ENCODE measurements around the gene PCARE. TPM values are rescaled to one million over a fixed set of nuclear protein-coding genes. Genes with fewer than 3 reads are reported as not detected.

Gene PCARE
- total and polyA plus RNA-seq, 3 experiments from 2014 or later: not detected

GRCh38 chr2:29040552-29040951, 33.8 kb downstream of the PCARE start:
- Mint-ChIP-seq H3K36me3 (peaks cover 0 to 31% (median 5%) of the 10 kb centered on the region in 3 donors), H3K27ac (peak overlapping the region in 1 of 8 donors; percentile 75), H3K4me3 (no peak overlapping the region), H3K4me1 (peaks cover 4 to 10% (median 7%) of the 10 kb centered on the region in 3 donors), H3K27me3 (no peaks in the 10 kb centered on the region), H3K9me3 (no peaks in the 10 kb centered on the region)
- Histone ChIP-seq H3K4me3 (ENCODE audit: low read length) (no peak overlapping the region), H3K27me3 (ENCODE audit: insufficient read depth, low read length, poor library complexity, severe bottlenecking) (no peaks in the 10 kb centered on the region), H3K36me3 (ENCODE audit: insufficient read depth, low read length) (no peaks in the 10 kb centered on the region), H3K27ac (ENCODE audit: low read depth, low read length) (no peak overlapping the region), H3K9me3 (ENCODE audit: low read length) (no peaks in the 10 kb centered on the region), H3K4me1 (ENCODE audit: insufficient read depth, low read length) (no peaks in the 10 kb centered on the region)
- ChIA-PET CTCF (no interaction called here), POLR2A (no interaction called here)
- no peak for DNase-seq

GRCh38 chr2:29039718-29040480, 34.4 kb downstream of the PCARE start:
- Histone ChIP-seq H3K4me3 (ENCODE audit: low read length) (no peak overlapping the region), H3K4me1 (ENCODE audit: insufficient read depth, low read length) (no peaks in the 10 kb centered on the region), H3K36me3 (ENCODE audit: insufficient read depth, low read length) (no peaks in the 10 kb centered on the region), H3K27me3 (ENCODE audit: insufficient read depth, low read length, poor library complexity, severe bottlenecking) (no peaks in the 10 kb centered on the region), H3K9me3 (ENCODE audit: low read length) (no peaks in the 10 kb centered on the region), H3K27ac (ENCODE audit: low read depth, low read length) (no peak overlapping the region)
- H3K36me3 Mint-ChIP-seq: peaks cover 0 to 29% (median 3%) of the 10 kb centered on the region in 3 donors
- no peaks in the 10 kb centered on the region for H3K9me3 Mint-ChIP-seq
- ChIA-PET POLR2A (no interaction called here), CTCF (no interaction called here)
- H3K4me1 Mint-ChIP-seq: peaks cover 7 to 13% (median 12%) of the 10 kb centered on the region in 3 donors
- no peak overlapping the region for H3K4me3 Mint-ChIP-seq
- no peaks in the 10 kb centered on the region for H3K27me3 Mint-ChIP-seq
- H3K27ac Mint-ChIP-seq: peak overlapping the region in 1 of 8 donors; percentile 56
- no peak for DNase-seq

GRCh38 chr2:29035016-29035745, 39.1 kb downstream of the PCARE start:
- Mint-ChIP-seq H3K4me3 (peak overlapping the region in 2 of 7 donors; percentile 15 to 76), H3K27ac (peak overlapping the region in 5 of 8 donors; percentile 51 to 90 (median 61)), H3K9me3 (no peaks in the 10 kb centered on the region), H3K27me3 (peaks cover 0 to 1% of the 10 kb centered on the region in 2 donors), H3K36me3 (peaks cover 7 to 47% (median 10%) of the 10 kb centered on the region in 3 donors), H3K4me1 (peaks cover 18 to 31% (median 23%) of the 10 kb centered on the region in 3 donors)
- H3K27me3 ChIP-seq (ENCODE audit: insufficient read depth, low read length, poor library complexity, severe bottlenecking): no peaks in the 10 kb centered on the region
- no peaks in the 10 kb centered on the region for H3K36me3 ChIP-seq (ENCODE audit: insufficient read depth, low read length)
- no peak for DNase-seq
- CTCF ChIA-PET: interaction anchor here (0.9 to 3.6 kb wide), 3 partner anchors 16 to 215 kb away, joined by 3 to 11 read pairs (median 3); no protein-coding TSS in a partner anchor
- H3K4me3 ChIP-seq (ENCODE audit: low read length): no peak overlapping the region
- H3K4me1 ChIP-seq (ENCODE audit: insufficient read depth, low read length): peaks cover 7% of the 10 kb centered on the region
- POLR2A ChIA-PET: no interaction called here
- no peaks in the 10 kb centered on the region for H3K9me3 ChIP-seq (ENCODE audit: low read length)
- no peak overlapping the region for H3K27ac ChIP-seq (ENCODE audit: low read depth, low read length)

- H3K36me3 ChIP-seq (ENCODE audit: insufficient read depth, low read length): no peaks in the 10 kb centered on the region
- peaks cover 18 to 31% (median 18%) of the 10 kb centered on the region in 3 donors for H3K4me1 Mint-ChIP-seq
- POLR2A ChIA-PET: no interaction called here
- H3K27ac Mint-ChIP-seq: peak overlapping the region in 1 of 8 donors; percentile 70
- H3K4me3 Mint-ChIP-seq: no peak overlapping the region
- H3K27me3 ChIP-seq (ENCODE audit: insufficient read depth, low read length, poor library complexity, severe bottlenecking): no peaks in the 10 kb centered on the region
- H3K36me3 Mint-ChIP-seq: peaks cover 7 to 53% (median 9%) of the 10 kb centered on the region in 3 donors
- CTCF ChIA-PET: no interaction called here
- no peaks in the 10 kb centered on the region for H3K9me3 ChIP-seq (ENCODE audit: low read length)
- H3K4me3 ChIP-seq (ENCODE audit: low read length): no peak overlapping the region
- no peaks in the 10 kb centered on the region for H3K9me3 Mint-ChIP-seq
- DNase-seq: no peak
- H3K4me1 ChIP-seq (ENCODE audit: insufficient read depth, low read length): peaks cover 7% of the 10 kb centered on the region
- H3K27me3 Mint-ChIP-seq: peaks cover 0 to 1% of the 10 kb centered on the region in 2 donors
- no peak overlapping the region for H3K27ac ChIP-seq (ENCODE audit: low read depth, low read length)
Measured at GRCh38 chr2:29033656-29034055, 40.7 kb downstream of the PCARE start.

- Mint-ChIP-seq H3K9me3 (no peaks in the 10 kb centered on the region), H3K4me1 (peaks cover 18 to 31% (median 18%) of the 10 kb centered on the region in 3 donors), H3K27ac (peak overlapping the region in 3 of 8 donors; percentile 60 to 70 (median 63)), H3K27me3 (peaks cover 0 to 1% of the 10 kb centered on the region in 2 donors), H3K4me3 (no peak overlapping the region), H3K36me3 (peaks cover 7 to 58% (median 9%) of the 10 kb centered on the region in 3 donors)
- Histone ChIP-seq H3K9me3 (ENCODE audit: low read length) (no peaks in the 10 kb centered on the region), H3K4me3 (ENCODE audit: low read length) (no peak overlapping the region), H3K4me1 (ENCODE audit: insufficient read depth, low read length) (peaks cover 7% of the 10 kb centered on the region), H3K27ac (ENCODE audit: low read depth, low read length) (no peak overlapping the region), H3K36me3 (ENCODE audit: insufficient read depth, low read length) (no peaks in the 10 kb centered on the region), H3K27me3 (ENCODE audit: insufficient read depth, low read length, poor library complexity, severe bottlenecking) (no peaks in the 10 kb centered on the region)
- POLR2A ChIA-PET: no interaction called here
- CTCF ChIA-PET: no interaction called here
- DNase-seq: no peak
Measured at GRCh38 chr2:29033172-29033571, 41.2 kb downstream of the PCARE start.

- H3K27me3 ChIP-seq (ENCODE audit: insufficient read depth, low read length, poor library complexity, severe bottlenecking): no peaks in the 10 kb centered on the region
- no peaks in the 10 kb centered on the region for H3K36me3 ChIP-seq (ENCODE audit: insufficient read depth, low read length)
- Mint-ChIP-seq H3K4me1 (peaks cover 18 to 31% (median 18%) of the 10 kb centered on the region in 3 donors), H3K27ac (peak overlapping the region in 3 of 8 donors; percentile 0 to 66 (median 18)), H3K9me3 (no peaks in the 10 kb centered on the region), H3K27me3 (peaks cover 0 to 1% of the 10 kb centered on the region in 2 donors), H3K4me3 (no peak overlapping the region), H3K36me3 (peaks cover 8 to 61% (median 9%) of the 10 kb centered on the region in 3 donors)
- POLR2A ChIA-PET: no interaction called here
- H3K9me3 ChIP-seq (ENCODE audit: low read length): no peaks in the 10 kb centered on the region
- no peak overlapping the region for H3K4me3 ChIP-seq (ENCODE audit: low read length)
- CTCF ChIA-PET: no interaction called here
- no peak overlapping the region for H3K27ac ChIP-seq (ENCODE audit: low read depth, low read length)
- no peak for DNase-seq
- peaks cover 7% of the 10 kb centered on the region for H3K4me1 ChIP-seq (ENCODE audit: insufficient read depth, low read length)
Measured at GRCh38 chr2:29032189-29032588, 42.1 kb downstream of the PCARE start.

GRCh38 chr2:29031046-29031445, 43.3 kb downstream of the PCARE start:
- Mint-ChIP-seq H3K4me3 (no peak overlapping the region), H3K9me3 (no peaks in the 10 kb centered on the region), H3K4me1 (peaks cover 18 to 29% (median 18%) of the 10 kb centered on the region in 3 donors), H3K36me3 (peaks cover 11 to 59% (median 14%) of the 10 kb centered on the region in 3 donors), H3K27me3 (peaks cover 0 to 1% of the 10 kb centered on the region in 2 donors), H3K27ac (no peak overlapping the region)
- DNase-seq: no peak
- Histone ChIP-seq H3K36me3 (ENCODE audit: insufficient read depth, low read length) (no peaks in the 10 kb centered on the region), H3K27me3 (ENCODE audit: insufficient read depth, low read length, poor library complexity, severe bottlenecking) (no peaks in the 10 kb centered on the region), H3K9me3 (ENCODE audit: low read length) (no peaks in the 10 kb centered on the region), H3K4me3 (ENCODE audit: low read length) (no peak overlapping the region), H3K4me1 (ENCODE audit: insufficient read depth, low read length) (peaks cover 7% of the 10 kb centered on the region), H3K27ac (ENCODE audit: low read depth, low read length) (no peak overlapping the region)
- ChIA-PET CTCF (no interaction called here), POLR2A (no interaction called here)

- Histone ChIP-seq H3K9me3 (ENCODE audit: low read length) (no peaks in the 10 kb centered on the region), H3K27ac (ENCODE audit: low read depth, low read length) (no peak overlapping the region), H3K36me3 (ENCODE audit: insufficient read depth, low read length) (no peaks in the 10 kb centered on the region), H3K4me1 (ENCODE audit: insufficient read depth, low read length) (no peaks in the 10 kb centered on the region), H3K4me3 (ENCODE audit: low read length) (no peak overlapping the region), H3K27me3 (ENCODE audit: insufficient read depth, low read length, poor library complexity, severe bottlenecking) (no peaks in the 10 kb centered on the region)
- no peaks in the 10 kb centered on the region for H3K27me3 Mint-ChIP-seq
- H3K4me1 Mint-ChIP-seq: peaks cover 0 to 4% (median 4%) of the 10 kb centered on the region in 3 donors
- H3K4me3 Mint-ChIP-seq: no peak overlapping the region
- peak overlapping the region in 1 of 8 donors; percentile 67 for H3K27ac Mint-ChIP-seq
- peaks cover 5 to 38% (median 9%) of the 10 kb centered on the region in 3 donors for H3K36me3 Mint-ChIP-seq
- POLR2A ChIA-PET: no interaction called here
- CTCF ChIA-PET: interaction anchor here (1.6 kb wide), 1 partner anchor 11 kb away, joined by 4 read pairs; no protein-coding TSS in a partner anchor
- no peak for DNase-seq
- H3K9me3 Mint-ChIP-seq: no peaks in the 10 kb centered on the region
Measured at GRCh38 chr2:29025711-29026110, 48.6 kb downstream of the PCARE start.

Measured in CD8-positive, alpha-beta memory T cell (primary cell).